Skin epidermis (tissue), 12 donors: ENCODE data around the gene MPP4.
A peak's percentile ranks its signal among the peaks of the same experiment; 100 is the strongest.
"Not testable (repeated sequence)": the region's sequence is repeated elsewhere in the genome, so short reads cannot be mapped to it uniquely, and the experiment has no call there.

Experiments
- H3K27ac ChIP-seq, 21 experiments: fragments of 200-600 bp; sonication (generic) in 11 of 21; one replicate each; pipeline ENCODE4 v1.5.0; 2020; ENCODE audit warnings: mild to moderate bottlenecking in 3 of 21, inconsistent platforms in 2 of 21, moderate library complexity in 2 of 21
- H3K4me3 ChIP-seq, 7 experiments: fragments of 200-600 bp; sonication (generic) in 2 of 7; one replicate each; pipeline ENCODE4 v1.5.0; 2020; ENCODE audit warnings: inconsistent platforms in 2 of 7, mild to moderate bottlenecking in 2 of 7, moderate library complexity in 1 of 7

Gene MPP4

DNA sequence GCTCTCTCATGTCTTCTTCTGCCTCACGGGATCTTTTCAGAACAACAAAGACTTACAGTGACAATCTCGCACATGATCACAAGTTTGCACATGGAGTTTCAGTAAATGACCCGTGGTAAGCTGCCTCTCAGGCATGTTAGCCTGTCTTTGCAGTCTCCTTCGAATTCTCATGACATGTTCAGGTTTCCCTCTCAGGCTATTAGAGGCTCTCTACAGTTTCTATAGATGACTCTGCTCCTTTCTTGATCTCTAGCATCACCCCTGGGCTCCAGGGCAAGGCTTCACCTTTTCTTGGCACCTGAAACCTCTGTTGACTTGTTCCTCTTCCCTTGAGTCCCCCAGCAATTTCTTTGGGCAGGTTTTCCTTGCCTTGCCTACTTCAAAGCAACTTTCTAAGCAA lies 23.0 kb downstream of the MPP4 start:
- H3K27ac ChIP-seq = no peak overlapping the region
- H3K4me3 ChIP-seq = no peak overlapping the region

DNA sequence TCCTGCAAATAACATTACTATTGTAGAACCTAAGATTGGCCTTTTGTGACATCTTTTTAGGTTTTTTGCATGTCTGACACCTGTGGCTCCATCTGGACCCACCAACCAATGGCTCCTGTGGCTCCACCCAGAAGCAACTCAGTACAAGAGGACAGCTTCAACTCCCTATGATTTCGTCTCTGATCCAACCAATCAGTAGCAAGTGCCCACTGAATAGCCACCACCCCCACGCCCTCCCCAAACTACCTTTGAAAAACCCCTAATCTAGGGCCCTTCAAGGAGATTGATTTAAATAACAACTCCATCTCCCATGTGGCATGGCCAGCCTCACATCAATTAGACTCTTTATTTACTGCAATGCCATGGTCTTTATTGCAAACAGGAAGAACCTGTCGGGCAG lies 23.6 kb downstream of the MPP4 start:
- no peak overlapping the region for H3K27ac ChIP-seq

DNA sequence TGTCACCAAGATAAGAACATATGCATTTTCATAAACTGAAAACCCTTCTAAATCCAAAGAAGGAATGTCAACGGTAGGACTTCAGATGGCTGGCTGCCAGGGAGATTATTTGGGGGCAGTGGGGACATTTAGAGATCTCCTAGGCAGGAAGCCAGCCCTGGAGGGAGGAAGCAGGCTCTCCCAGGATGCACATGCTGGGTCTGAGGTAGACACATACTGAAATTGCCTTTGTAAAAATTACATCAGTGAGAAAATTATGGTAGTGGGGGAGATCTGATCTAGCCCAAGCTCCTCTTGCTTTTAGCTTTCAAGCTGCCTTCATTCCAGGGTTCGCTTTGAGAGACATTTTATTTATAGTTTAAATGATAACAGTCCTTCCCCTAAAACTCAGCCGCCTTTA lies 24.1 kb downstream of the MPP4 start:
- Histone ChIP-seq H3K27ac (no peak overlapping the region), H3K4me3 (no peak overlapping the region)

More for the DNA sequence above, 23.6 kb downstream of the MPP4 start:
- no peak overlapping the region for H3K4me3 ChIP-seq

DNA sequence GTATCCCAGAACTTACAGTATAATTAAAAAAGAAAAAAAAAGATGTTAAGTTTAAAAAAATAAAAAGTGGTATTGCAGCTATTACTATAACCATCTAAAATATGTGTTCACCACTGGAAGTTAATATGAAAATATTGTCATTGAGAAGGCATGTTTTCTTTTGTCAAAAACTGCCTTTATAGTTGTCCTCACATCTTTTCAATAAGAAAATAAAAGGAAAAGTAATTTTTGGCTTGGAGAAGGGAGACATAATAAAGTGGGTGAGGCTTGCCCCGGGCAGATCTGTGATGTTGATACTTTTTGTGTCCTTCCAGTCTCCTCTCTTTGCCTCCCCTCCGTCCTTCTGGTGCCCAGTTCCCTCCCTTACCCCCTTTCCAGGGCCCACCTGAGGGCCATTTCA lies 24.9 kb downstream of the MPP4 start:
- Histone ChIP-seq H3K4me3 (no peak overlapping the region), H3K27ac (no peak overlapping the region)

DNA sequence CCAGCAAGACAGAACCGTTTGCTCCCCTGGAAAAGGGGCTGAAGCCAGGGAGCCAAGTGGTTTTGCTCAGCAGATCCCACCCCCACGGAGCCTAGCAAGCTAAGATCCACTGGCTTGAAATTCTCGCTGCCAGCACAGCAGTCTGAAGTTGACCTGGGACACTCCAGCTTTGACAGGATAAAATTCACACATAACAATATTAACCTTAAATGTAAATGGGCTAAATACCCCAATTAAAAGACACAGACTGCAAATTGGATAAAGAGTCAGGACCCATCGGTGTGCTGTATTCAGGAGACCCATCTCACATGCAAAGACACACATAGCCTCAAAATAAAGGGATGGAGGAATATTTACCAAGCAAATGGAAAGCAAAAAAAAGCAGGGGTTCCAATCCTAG lies 27.2 kb downstream of the MPP4 start:
- H3K4me3 ChIP-seq, H3K27ac ChIP-seq: not testable (repeated sequence)

DNA sequence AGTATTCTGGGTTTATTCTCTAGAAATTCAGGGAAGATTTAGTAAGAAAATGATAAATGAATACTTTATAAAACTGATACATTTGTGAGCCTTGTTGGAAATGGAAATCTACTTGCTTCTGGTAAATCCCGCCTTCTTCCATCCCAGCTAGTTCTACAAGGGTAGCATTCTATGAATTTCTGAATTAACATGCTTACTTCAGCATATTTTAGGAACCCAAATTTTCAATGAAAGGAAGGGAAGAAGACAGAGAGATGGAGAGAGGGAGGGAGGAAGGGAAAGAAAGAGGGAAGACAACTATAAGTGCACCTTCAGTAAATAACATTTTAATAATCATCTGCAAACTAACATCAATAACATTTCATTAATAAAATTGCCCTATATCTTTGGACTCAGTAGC lies 28.6 kb downstream of the MPP4 start:
- Histone ChIP-seq H3K27ac (no peak overlapping the region), H3K4me3 (no peak overlapping the region)

DNA sequence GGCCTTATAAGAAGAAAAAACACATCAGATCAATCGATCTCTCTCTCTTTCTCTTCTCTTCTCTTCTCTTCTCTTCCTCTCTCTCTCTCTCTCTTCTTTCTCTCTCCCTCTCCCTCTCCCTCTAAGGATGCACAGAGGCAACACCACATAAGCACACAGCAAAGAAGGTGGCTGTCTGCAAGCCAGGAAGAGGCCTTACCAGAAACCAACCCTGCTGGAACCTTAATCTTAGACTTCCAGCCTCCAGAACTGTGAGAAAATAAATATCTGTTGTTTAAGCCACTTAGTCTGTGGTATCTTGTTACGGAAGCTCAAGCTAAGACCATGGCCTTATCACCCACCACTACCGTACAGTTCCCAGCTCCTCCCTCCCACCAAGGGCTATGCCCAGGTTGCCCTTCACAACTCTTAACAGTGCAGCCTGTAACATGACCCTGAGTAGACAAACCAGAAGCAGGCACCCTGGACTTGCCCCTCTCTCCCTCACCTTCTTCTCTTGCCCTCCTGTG lies 30.0 kb downstream of the MPP4 start:
- Histone ChIP-seq H3K27ac (no peak overlapping the region), H3K4me3 (no peak overlapping the region)

DNA sequence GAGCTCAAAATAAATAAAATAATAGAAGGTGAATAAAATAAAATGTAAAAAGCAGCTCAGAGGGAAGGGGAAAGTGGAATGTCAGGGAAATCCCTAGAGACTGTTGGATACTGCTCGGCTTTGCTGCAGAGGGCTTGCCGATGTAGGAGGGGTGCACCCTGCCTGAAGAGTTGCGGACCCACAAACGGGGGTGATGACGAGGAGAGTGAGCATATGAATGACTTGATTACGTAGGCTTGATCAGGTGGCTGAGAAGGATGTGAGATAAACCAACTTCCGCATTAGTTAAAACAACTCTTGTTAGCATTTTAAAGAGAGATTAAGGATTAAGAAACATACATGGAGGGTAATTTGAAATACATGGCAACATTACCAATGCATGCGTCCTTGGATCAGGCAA lies 34.1 kb downstream of the MPP4 start:
- H3K27ac ChIP-seq = no peak overlapping the region
- H3K4me3 ChIP-seq = no peak overlapping the region

DNA sequence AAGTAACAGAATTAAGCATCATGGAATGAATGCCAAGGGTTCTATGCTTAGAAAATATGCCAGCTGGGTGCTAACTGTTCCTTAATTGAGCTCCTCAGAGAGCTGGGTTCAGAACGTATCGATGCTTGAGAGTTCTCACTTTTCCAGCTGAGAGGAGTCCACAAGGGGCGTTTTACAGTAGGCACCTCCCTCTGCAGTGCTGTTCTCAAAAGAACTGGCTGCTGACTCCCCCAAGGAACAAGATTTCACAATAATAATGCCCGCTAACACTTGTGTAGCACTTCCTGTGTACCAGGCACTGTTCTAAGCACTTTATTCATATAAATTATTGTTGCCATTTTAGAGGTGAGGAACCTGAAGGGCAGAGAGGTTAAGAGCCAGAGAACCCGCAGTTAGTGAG lies 37.1 kb downstream of the MPP4 start:
- Histone ChIP-seq H3K27ac (no peak overlapping the region), H3K4me3 (no peak overlapping the region)

DNA sequence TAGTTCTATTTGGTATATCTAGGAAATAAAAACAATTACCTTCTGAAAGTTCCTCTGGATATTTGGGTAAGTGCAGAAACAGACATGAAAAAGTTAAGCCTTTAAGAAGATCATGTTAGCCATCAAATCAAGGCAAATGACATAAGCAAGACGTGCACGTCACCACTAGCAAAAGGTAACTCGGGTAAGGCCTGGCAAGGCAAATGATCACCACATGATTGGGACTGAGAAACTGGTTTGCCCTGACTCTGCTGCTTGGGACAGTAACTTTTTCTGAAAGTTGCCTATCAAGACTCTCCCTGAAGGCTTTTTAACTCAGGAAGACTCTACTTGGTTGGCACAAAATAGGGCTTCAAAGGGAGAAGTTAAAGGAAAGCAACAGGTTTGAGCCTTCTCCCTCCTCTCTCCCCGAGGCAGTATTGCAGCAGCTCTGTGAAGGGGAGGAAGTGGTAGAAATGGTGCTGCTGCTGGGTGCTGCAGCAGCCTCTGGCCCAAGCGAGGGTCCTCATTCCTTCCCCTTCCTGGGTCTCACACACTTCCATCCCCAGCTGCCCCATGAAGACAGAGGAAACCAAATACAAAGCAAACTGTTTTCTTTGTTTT lies 38.0 kb downstream of the MPP4 start:
- Histone ChIP-seq H3K27ac (no peak overlapping the region), H3K4me3 (no peak overlapping the region)

DNA sequence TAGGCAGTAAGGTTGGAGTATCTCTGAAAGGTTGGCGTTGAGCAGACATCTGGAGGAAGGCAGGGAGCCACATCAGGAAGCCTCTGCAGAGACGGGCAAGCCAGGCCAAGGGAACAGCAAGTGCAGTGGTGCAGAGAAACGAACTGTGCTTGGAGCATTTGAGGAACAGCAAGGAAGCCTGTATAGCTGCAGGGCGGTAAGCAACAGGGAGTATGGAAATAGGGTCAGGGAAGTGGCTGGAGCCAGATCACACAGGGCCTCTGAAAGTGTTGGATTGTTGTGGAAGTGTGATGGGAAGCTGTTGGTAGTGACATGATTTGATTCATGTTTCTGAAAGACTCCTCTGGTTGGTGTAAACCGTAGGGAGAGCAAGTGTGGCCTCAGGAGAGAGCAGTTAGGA lies 41.7 kb downstream of the MPP4 start:
- H3K27ac ChIP-seq = no peak overlapping the region
- no peak overlapping the region for H3K4me3 ChIP-seq

DNA sequence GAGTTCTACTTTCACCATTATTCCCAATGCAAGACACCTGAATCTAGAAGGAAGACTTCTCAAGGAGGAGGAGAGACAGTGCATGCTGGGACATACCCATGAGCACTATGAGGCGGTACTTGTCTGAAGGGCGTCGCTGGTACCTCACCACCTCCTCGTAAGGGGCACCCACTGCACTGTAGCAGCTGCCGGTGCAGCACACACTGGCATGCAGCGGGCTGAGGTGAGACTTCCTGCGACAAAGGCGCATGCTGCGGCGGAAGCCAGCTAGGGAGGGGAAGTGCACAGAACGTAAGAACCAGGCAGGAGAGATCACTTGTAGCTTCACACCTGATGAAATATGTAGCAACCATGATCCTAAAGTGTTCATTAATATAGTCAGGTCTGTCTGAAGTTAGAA lies 42.3 kb downstream of the MPP4 start:
- Histone ChIP-seq H3K27ac (no peak overlapping the region), H3K4me3 (no peak overlapping the region)

DNA sequence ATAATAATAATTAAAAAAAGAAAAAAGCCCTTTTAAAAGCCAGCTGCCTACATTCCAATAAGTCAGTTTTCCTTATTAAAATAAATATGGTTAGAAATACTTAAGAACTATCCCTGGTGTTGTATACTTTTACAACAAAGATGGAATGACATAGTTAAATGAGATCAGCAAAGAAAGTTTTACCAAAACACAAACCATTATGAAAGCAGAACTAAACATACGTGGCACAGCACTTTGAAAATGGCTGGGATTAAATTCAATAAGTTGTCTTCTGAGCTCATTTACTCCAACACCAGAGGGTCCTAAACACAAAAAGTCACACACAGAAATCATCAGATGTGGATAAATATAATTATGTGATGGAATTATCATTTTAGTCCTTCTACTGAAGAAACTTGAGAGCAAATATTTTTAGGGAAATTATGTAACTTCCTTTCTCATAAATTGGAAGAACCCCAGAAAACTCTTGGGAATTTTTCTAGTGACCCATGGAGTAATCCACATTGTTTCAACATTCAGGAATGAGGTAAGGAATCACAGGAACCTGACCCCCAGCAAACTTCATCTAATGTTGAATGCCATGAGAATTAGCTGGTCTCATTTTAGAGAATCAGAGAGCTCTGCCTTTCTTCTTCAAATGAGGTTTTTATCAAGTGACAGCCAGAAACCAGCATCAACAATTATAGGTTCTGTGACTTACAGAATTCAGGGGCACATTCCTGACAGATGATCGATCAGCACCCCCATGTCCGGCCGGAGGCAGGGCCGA lies 43.6 kb downstream of the MPP4 start:
- Histone ChIP-seq H3K27ac (peak overlapping the region in 2 of 21 experiments; percentile 22 to 40), H3K4me3 (no peak overlapping the region)

DNA sequence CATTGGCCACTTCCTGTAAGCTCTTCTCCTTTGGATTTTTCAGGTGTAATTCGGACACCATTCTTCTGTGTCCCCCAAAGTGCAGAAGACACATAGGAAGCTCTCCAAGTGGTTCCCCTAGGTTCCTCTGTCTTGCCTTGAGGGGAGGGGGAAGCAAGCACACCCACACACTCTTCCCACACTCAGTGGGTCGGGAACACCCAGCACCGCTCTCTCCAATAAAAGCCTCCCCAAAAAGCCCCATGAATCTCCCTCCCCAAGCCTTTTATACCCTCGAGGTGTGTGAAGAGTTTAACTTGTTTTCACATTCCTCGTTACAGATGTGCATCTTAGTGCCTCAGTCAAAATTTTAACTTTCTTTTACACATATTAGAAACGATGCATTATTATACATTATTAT lies 45.2 kb downstream of the MPP4 start:
- no peak overlapping the region for H3K4me3 ChIP-seq
- H3K27ac ChIP-seq = peak overlapping the region in 13 of 21 experiments; percentile 14 to 78 (median 55)

DNA sequence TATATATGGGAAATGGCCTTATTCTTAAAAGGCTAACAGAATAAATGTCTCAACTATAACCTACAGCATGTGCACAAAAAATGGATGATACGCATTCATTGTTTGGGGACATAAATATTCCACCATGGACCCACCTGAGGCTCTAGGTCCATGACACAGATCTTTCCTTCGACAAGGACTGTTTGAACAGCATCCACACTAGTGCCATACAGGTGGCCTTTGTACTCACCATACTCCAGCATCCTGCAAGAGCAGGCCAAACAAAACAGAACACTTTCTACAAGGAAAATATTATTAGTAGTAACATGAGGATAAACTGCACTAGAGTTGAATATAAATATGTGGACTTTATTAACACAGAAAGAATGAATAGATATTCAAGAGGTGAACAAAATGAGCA lies 49.0 kb downstream of the MPP4 start:
- H3K27ac ChIP-seq = no peak overlapping the region
- H3K4me3 ChIP-seq = no peak overlapping the region

DNA sequence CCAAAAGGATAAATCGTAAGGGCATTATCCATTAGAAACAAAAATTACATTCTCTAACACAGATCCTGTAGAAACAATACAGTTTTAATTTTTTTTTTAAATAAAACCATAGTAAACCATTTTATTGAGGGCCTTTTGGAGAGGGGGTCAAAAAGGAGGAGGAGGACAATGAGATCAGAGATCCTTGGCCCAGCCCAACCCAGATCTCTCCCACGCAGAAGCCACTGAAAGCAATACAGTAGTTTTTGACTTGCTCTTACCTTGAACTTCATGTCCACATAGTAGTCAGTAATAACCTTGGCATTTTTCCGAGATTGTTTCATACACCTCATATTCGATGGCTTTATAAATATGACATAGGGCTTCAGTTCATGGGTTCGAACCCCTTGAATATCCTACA lies 51.0 kb downstream of the MPP4 start:
- no peak overlapping the region for H3K27ac ChIP-seq
- H3K4me3 ChIP-seq = no peak overlapping the region

DNA sequence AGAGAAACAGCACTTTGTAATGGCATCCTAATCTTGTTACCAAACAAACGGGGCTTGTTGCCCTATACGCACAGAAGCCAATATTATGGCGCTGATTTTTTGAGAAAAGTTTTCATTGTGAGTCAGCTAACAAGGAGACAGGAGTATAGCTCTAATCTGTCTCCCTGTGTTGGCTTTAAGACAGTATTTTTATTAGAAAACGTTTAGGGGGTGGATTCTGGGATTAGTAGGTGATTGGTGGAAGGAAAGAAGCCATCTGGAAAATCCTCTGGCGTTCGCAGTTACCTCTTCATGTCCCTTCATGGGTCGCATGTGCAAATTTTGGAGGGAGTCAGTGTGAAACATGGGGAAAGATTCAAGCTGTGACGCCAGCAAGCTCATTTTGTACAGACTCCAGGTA lies 54.4 kb downstream of the MPP4 start:
- peak overlapping the region in 18 of 21 experiments; percentile 88 to 98 (median 92) for H3K27ac ChIP-seq
- peak overlapping the region in 4 of 7 experiments; percentile 72 to 97 (median 80) for H3K4me3 ChIP-seq

DNA sequence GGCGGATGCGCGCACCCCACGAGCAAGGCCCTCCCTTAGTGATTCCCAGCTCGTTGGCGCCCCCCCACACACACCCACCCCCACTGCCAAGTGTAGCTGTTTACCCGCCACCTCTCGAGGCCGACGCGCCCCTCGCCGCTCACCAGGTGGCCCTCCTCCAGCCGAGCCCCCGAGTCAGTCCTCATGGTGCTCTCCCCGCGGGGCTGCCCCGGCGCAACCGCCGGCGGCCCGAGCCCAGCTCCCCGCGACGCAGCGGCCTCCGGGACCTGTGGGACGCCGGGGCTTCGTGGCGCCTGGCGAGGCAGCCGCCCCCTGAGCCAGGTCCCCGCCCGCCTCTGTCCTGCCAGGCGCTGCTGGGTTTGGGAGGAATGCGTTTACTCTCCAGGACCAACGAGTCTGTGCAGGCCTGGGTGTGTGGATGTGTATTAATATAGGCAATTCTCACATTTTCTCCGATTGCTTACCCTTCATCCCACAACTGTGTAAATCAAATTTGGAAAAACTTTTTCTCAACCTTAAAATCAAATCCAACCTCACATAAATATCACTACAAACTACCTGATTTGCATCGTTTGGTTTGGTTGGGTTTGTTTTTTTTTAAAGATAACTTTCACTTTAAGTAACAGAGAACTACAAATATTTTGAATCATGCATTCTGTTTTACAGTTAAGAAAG lies 55.1 kb downstream of the MPP4 start, which contains the start of gene TMEM237:
Gene TMEM237, minus strand, starts transcription at position 288 of the 675 bp plus-strand sequence. Its CDS starts 103 bp downstream, at position 185.
- H3K4me3 ChIP-seq = peak within 1 kb of the TSS; percentile 72 to 97 (median 75)
- H3K27ac ChIP-seq = peak within 1 kb of the TSS; percentile 40 to 98 (median 91)

DNA sequence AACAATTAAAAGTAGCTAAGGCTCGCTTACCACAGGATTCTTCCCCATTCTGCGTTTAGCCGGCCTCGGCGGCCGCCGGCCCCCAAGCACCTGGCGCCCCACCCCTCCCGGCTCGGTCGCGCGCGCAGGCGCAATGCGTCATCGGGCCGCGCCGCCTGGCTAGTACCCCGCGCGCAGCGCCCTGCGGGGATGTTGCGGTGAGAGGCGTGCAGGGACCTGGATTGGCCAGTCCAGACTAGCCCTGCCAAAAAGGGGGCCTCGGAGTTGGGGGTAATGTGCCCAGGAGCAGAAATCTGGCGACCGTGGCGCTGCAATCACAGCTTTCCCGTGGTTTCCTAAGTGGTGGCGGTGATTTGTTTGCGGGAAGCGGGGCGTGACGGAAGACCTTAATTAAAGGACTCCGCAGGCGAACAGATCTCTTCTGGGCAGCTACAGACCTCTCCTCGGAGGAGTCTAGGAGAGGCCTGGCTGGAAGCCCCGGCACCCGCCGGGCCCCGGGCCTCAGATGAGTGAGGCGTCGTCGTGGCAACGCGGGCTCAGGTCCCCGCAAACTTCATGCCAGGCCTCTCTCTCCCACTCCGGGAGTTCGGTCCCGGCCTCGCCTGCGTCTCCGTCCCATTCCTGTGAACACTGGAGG lies 55.7 kb downstream of the MPP4 start:
- Histone ChIP-seq H3K27ac (peak overlapping the region; percentile 40 to 98 (median 91)), H3K4me3 (peak overlapping the region; percentile 72 to 97 (median 75))

DNA sequence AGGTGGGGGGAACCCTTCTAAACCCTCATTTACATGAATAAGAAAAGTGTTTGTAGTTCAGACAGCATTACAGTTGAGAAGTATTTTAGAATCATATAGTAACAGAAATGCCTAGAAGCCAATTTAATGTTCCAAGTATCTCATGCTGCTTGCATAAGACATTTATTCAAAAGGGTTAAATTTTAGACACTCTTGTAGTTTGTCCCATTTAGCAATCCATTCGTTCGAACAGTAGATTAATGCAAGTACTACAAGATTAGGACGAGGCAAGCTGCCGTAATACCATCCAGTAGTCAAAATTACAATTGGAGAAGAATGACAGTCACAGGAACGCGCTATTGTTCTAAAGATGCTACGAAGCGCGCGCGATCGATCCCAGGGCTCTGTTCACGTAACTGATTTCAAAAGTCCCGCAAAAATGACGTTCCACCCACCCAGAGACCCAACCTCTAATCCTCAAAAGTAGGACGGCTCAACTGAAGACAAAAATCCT lies 56.3 kb downstream of the MPP4 start:
- H3K27ac ChIP-seq = peak overlapping the region in 20 of 21 experiments; percentile 48 to 98 (median 92)
- peak overlapping the region; percentile 72 to 97 (median 75) for H3K4me3 ChIP-seq
